GM21526 (cell line): Measurements from ENCODE around the gene KCNG2.

Source experiments
- ATAC-seq: cut with Tn5 transposase; IDR thresholded peaks from one replicate; pipeline ENCODE4 v1.9.1; 2021; ENCODE audit warnings: moderate library complexity; ENCODE audit not compliant: unreplicated experiment, low FRiP score

KCNG2 gene

GRCh38 chr18:79816981-79817606 lies 19.4 kb downstream of the KCNG2 start:
- ATAC-seq = no peak

- no peak for ATAC-seq
Measured at GRCh38 chr18:79817607-79817998, 19.9 kb downstream of the KCNG2 start.

- ATAC-seq = no peak
Measured at GRCh38 chr18:79818036-79818435, 20.3 kb downstream of the KCNG2 start.

- no peak for ATAC-seq
Measured at GRCh38 chr18:79818631-79819030, 20.9 kb downstream of the KCNG2 start.

- ATAC-seq = no peak
Measured at GRCh38 chr18:79819064-79819967, 21.6 kb downstream of the KCNG2 start.

GRCh38 chr18:79819968-79820351 lies 22.2 kb downstream of the KCNG2 start:
- peak; percentile 94 for ATAC-seq

GRCh38 chr18:79823120-79823519 lies 25.4 kb downstream of the KCNG2 start:
- ATAC-seq = no peak

- no peak for ATAC-seq
Measured at GRCh38 chr18:79825913-79826312, 28.2 kb downstream of the KCNG2 start.

- no peak for ATAC-seq
Measured at GRCh38 chr18:79826966-79827365, 29.2 kb downstream of the KCNG2 start.

- no peak for ATAC-seq
Measured at GRCh38 chr18:79828258-79828657, 30.5 kb downstream of the KCNG2 start.

- no peak for ATAC-seq
Measured at GRCh38 chr18:79829136-79829854, 31.6 kb downstream of the KCNG2 start.

GRCh38 chr18:79832169-79832568 lies 34.4 kb downstream of the KCNG2 start:
- ATAC-seq = no peak

GRCh38 chr18:79834834-79835233 lies 37.1 kb downstream of the KCNG2 start:
- no peak for ATAC-seq

- no peak for ATAC-seq
Measured at GRCh38 chr18:79841936-79842335, 44.2 kb downstream of the KCNG2 start.

- ATAC-seq = no peak
Measured at GRCh38 chr18:79844999-79845563, 47.3 kb downstream of the KCNG2 start.

GRCh38 chr18:79846936-79847557 lies 49.3 kb downstream of the KCNG2 start:
- ATAC-seq = no peak

- ATAC-seq = no peak
Measured at GRCh38 chr18:79847606-79848293, 50.0 kb downstream of the KCNG2 start.

- no peak for ATAC-seq
Measured at GRCh38 chr18:79848294-79848578, 50.5 kb downstream of the KCNG2 start.

- ATAC-seq = no peak
Measured at GRCh38 chr18:79848579-79849327, 51.0 kb downstream of the KCNG2 start.
